AG20443 (cell line): ENCODE measurements around the gene S1PR5.
"Not testable (repeated sequence)": the region's sequence is repeated elsewhere in the genome, so short reads cannot be mapped to it uniquely, and the experiment has no call there.

Experiments
- DNase-seq: peaks from one replicate; pipeline ENCODE4 v3.0.0; 2012; ENCODE audit warnings: low spot score, mixed read lengths

The S1PR5 gene, protein sequence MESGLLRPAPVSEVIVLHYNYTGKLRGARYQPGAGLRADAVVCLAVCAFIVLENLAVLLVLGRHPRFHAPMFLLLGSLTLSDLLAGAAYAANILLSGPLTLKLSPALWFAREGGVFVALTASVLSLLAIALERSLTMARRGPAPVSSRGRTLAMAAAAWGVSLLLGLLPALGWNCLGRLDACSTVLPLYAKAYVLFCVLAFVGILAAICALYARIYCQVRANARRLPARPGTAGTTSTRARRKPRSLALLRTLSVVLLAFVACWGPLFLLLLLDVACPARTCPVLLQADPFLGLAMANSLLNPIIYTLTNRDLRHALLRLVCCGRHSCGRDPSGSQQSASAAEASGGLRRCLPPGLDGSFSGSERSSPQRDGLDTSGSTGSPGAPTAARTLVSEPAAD

DNA sequence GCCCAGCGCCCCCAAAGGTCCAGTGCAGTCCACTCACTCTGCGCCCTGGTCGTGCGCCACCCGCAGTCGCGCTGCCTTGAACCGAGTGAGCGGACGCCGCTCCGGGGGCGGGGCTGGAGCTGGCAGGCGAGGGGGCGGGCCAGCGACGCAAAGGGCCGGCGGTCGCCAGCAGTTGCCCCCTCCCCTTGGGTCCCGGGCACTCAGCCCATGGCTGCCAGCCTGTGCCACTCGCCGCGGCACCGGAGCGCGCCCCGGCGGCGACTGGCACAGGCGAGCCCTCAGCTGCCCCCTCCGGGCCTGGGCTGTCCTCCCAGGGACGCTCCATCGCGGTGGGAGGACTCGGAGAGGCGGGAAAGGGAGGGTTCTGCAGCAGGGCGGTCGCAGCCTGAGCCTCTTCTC, at the start of gene S1PR5:
S1PR5 (minus strand) TSS at position 87 of the 399 bp plus-strand sequence. CDS start 2,436 bp downstream, outside the sequence.
- DNase-seq, result peak; percentile 69

DNA sequence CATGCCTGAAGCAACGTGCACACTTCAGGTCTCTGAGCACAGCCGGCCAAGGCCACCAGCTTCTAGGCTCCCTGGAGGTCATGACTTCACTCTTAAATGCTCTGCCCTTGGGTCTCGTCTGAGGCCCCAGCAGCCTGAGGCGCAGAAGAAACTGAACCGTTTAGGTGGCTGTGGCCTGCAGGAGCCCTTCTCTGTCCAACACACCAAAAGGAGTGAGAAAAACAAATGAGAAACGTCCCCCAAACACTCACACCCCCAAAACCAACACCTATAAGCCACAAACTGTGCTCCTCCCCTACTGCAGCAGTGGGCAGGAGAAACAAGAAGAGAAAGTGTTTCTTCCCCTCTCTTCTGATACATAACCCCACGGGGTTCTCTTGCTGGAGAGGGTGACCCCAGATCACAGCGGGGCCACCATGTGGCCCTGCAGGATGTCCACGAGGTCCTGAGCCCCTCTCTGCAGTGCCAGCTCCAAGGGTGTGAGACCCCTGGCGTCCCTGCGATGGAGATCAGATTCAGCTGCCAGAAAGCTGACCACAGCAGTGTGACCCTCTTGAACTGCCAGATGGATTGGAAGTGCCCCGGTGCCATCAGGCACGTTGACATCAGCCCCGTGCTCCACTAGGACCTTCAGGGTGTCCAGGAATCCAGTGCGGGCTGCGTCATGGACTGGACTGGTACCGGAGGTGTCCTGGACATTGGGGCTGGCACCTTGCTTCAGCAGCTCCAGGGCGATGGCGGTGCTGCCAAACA, 49.6 kb upstream of the S1PR5 start:
- DNase-seq, result no peak

DNA sequence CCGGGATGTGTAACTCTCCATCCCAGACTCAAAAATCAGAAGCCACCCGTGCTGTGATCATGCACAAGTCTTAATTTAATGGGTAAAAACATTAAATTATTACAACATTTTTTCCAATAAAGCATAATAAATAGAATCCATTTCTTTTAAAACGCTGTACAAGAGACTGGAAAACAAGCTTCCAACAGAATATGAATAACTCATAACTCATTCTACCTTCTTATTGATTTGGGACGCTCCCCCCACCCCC, 49.1 kb upstream of the S1PR5 start:
- no peak for DNase-seq

DNA sequence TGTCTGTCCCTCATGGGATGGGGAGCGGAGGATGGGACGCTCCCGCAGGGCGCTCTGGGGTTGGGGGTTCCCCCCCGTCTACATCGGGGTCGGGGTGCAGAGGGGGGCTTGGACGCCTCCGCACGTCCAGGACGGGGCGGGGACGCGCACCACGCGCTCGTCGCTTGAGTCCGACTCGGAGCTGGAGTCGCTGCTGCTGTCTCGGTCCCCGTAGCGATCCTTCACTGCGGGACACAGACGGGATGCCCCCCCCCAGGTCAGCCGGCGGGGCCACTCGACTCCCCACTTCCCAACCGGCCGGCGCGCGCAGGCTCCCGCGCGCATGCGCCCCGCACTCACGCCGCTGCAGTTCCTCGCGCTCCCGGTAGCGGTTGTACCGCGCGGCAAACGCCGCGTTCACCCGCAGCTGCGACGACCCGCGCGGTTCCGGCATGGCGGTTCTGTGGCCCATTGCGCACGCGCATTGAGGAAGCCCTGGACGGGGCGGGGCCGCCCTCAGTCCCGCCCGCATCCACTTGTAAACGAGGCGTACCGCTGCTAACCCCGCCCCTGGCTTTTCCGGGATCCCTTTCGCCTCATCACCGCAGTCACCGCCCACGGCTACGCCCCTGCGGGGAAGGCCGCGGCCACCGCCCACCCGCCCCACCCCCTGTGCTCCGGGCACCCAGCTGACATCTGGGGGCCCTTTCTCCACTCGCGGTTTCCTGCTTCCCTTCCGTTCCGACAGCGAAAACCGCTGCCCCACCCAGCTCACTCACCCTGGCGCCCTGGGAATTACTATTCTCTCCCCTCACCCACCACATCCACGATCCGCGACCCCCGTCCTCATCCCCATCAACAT, 48.5 kb upstream of the S1PR5 start, which contains the start of gene KRI1:
KRI1 (minus strand) TSS at position 444 of the 841 bp plus-strand sequence; CDS start at position 433, 11 bp downstream.
- DNase-seq, result peak; percentile 99

DNA sequence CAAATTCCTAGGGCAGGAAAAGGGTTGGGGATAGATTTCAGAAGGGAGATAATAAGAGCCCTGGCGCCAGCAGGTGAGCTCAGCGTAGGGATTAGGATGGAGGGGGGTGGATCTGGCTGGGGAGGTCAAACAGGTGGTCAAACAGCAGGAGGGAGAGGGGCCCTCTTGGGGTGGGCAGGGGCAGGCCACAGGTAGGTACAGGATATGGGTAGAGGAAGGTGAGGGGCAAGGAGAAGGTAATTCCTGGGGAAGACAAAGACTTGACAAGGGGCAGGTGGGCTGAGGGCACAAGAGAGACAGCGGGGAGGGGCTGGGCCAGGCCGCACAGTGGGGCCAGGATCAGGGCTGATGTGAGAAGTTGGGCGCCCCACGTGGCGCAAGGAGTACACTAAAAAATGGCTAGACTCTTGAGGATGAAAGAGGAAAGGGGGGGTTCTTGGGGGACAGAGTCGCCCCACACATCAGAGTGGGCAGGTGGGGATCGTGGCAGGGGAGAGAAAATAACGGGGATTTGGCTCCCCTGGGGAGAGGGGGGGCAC, 47.9 kb upstream of the S1PR5 start:
- peak; percentile 79 for DNase-seq

DNA sequence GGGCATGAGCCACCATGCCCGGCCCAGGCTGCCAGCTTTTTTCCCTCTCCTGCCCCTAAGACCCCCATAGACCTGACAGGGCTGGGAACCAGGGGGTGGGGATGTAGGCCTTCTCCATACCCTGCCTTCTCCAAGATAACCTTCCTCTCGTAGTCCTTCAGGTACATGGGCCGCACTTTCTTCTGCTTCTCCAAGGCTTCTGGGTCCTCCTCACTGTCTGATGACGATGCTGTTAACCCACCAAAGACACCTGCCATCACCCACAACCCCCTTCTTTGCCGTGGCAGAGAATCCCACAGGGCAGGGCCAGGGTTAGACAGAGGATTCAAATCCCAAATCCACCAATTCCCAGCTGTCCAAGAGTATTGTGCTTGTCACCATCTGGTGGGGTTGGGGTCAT, 45.4 kb upstream of the S1PR5 start:
- no peak for DNase-seq

DNA sequence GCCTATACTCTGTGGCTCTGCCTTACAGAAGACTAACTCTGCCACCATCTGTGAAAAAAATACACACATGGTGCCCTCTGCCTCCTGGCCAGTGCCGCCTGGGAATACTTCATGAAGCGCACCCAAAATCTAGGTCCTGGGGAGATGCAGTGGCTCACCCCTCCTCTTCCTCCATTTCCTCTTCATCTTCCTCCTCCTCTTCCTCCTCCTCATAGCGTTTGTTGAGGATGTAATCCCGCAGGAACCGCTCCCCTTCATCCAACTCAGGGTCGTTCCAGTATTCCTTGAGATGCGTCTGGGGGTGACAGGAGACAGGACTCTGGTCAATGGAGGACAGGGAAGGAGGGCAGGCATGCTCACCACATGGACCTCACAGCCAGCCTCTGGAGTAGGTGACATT, 42.9 kb upstream of the S1PR5 start:
- DNase-seq, result no peak

DNA sequence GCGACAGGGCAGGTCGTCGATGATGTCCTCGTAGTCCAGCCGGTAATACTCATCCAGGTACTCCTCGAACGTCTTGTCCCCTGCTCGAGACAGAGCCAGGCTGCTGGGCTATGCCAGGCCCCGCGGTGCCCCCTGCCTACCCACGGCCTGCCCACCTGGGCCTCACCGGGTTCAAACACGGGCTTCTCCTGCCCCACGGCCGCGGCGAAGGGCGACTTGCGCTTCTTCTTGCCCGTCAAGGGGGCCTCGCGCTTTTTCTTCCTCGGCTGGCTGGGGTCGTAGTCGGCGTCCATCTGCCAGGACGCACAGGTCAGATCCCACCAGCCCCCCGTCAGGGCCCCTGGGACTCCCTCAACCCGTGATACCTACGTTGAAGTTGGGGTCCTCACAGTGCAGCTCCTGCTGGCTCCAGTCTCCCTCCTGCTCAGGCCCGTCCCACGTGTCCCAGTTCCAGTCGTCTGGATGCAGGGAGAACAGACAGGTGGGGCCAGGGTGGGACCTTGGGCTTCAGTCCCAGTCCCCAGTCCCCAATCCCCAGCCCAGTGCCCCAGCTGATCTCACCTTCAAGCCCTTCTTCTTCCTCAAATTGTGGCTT, 40.5 kb upstream of the S1PR5 start:
- no peak for DNase-seq

DNA sequence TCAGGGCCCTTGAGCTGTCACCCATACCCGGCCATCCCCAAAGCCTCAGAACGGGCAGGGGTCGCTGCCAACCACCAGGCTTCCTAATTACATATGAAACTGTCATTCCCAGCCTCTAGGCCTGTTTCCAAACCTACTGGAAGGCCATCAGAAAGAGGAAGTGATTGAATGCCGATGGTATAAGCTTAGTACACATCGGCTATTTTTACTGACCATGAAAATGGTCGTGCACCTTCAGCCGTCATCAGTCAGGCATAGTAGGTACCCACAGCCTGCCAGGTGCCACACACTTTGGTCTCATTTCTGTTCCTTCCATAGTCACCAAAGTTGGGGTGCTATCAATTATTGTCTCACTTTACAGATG, 38.3 kb upstream of the S1PR5 start:
- DNase-seq, result no peak

DNA sequence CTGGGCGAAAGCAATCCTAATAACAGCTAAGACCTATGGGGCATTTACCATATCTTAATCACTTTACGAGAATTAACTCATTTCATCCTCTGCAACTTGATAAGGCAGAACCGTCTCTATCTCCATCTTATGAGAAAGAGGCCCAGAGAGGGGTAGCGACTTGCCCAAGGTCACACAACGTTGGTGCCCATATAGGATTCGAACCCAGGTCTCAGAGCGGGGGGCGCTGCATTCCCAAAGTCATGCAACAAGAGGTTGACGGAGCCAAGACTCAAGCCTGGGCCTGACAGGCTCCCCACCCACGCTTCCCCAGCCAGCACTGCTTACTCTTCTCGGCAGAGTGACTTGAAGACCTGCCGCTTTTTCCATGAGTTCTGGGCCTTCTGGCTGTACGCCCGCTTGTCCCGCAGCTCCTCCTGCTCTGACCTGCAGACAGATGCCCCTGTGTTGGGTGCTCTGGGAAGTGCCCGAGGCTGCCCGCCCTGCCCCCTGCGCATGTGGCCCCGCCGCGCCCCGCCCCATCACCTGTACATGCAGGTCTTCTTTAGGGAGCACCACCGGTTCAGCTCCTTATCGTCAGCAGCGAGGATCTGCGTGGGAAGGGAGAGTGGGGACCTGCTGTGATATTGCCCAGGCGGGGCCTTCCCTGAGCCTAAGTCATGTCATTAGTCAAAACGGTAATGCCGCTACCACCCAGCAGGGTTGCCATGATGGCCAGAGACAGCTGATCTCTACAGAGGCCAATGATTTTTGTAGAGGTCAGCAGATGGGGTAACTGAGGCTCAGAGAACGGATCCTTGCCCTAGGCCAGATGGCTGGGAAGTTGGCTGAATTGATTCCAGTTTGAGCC, 37.7 kb upstream of the S1PR5 start:
- DNase-seq, result no peak

DNA sequence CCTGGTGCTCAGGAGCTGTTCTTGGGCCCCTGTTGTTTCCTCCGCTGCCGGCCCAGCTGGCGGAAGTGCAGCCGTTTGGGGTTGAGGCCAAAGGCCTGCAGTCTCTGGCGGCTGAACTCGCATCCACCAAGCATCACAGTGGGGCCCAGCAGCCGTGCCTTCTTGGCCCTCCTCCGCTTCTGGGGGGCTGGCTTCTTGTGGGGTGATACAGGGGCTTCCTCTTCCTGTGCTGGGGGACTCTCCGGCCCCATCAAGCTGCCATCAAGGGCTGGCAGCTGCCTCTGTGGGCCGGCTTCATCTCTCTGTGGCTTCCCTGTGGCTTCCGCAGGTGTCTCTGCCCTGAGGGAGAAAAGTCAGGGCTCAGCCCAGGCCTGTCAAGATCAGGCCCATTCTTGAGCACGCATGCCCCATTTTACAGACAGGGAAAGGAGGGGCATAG, 36.7 kb upstream of the S1PR5 start:
- no peak for DNase-seq

DNA sequence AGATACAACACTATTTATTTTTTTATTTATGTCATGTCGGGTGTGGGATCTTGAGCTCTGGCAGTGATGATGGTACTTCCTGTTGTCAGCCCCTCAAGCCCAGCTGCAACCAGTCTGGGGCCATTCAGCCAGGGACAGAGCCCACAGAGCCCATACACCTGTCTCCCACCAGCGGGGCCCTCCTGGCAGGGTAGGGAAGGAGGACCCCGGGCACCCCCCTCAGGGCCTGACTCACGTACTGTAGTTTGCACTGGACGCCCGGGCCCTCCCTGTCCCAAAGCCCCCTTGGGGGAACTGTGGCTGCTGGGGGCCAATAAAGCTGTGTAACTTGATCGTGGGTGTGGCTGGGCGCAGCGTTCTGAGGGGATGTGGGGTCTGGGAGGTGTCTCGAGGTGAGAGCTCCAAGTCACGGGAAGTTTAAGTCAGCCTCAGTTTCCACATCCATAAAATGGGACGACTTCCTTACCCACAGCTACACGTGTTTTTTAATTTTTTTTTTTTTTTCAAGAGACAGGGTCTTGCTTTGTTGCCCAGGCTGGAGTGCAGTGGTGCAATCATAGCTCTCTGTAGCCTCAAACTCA, 35.9 kb upstream of the S1PR5 start:
- no peak for DNase-seq

DNA sequence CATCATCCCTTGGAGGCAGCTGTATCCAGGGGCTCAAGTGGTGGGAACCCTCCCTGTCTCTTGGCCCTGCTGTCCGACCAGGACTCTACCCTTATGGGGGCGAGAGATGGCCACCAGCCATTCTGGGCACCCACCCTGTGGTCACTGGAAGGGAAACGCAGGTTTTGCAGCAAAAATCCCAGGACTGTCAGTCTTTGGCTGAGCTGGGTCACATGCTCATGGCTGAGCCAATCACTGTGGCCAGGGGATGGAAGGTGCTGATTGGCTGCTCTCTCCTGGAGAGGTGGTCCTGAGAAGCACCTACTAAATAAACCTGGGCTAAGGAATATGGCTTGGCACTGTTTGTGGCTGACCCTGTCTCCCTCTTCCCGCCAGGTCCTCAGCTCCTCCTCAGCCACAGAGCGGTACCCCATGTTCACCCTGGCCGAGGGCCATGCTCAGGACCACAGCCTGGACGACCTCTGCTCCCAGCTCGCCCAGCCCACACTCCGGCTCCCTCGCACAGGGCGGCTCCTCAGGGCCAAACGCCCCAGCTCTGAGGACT, 35.3 kb upstream of the S1PR5 start:
- DNase-seq, result peak; percentile 39

DNA sequence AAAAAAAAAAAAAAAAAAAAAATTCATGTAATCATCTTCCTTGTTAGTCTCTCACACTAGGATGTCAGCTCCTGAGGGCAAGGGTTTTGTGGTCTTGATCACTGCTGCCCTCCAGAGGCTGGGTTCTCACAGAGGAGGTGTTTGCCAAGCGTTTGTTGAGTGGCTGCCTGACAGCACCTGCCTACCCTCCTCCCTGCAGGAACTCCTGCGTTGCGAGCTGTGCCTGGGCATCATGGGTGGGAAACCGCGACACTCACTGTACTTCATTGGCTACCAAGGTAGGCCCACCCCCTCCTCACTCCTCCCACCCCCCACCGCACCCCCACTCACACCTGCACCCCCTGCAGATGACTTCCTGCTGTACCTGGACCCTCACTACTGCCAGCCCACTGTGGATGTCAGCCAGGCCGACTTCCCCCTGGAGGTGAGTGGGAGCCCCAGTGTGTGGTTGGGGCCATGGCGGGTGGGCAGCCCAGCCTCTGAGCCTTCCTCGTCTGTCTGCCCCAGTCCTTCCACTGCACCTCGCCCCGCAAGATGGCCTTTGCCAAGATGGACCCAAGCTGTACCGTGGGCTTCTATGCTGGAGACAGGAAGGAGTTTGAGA, 34.6 kb upstream of the S1PR5 start:
- DNase-seq, result peak; percentile 50

DNA sequence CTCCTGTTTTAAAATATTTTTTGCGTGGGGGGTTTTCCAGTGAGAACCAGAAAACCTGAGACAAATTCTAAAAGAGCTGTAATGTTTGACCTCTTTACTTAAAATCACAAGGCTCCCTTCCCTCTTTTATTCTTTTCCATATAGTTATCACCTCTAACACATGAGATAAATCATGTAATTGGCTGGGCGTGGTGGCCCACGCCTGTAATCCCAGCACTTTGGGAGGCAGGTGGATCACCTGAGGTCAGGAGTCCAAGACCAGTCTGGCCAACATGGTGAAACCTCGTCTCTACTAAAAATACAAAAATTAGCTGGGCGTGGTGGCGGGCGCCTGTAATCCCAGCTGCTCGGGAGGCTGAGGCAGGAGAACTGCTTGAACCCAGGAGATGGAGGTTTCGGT, 33.8 kb upstream of the S1PR5 start:
- DNase-seq, result not testable (repeated sequence)

DNA sequence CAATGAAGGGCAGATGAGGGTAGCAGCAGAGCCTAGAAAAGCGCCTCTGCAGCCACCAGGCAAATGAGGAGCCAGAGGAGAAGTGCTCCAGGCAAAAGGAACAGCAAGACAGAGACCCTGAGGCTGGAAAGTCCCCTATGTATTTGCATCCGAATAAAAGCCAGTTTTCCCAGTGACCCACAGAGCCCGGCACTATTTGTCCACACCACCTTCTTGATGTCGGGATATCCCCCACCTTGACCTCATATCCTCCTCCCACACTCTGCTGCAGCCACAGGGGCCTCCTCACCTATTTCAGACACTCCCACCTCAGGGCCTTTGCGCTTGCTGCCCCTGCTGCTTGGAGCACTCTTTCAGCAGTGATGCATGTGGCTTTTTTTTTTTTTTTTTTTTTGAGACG, 33.1 kb upstream of the S1PR5 start:
- DNase-seq, result no peak

DNA sequence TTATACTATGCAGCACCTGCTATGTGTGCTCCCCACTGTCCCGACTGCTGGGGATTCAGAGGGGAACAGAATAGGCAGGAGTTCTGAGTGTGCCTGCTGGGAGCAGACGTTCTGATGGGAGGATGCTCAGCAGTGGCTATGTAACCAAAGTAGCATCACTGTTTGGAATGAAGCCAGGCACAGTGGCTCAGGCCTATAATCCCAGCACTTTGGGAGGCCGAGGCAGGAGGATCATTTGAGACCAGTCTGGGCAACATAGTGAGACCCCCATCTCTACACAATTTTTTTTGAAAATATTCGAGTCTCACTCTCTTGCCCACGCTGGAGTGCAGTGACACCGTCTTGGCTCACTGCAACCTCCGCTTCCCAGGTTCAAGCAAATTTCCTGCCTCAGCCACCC, 32.5 kb upstream of the S1PR5 start:
- no peak for DNase-seq

DNA sequence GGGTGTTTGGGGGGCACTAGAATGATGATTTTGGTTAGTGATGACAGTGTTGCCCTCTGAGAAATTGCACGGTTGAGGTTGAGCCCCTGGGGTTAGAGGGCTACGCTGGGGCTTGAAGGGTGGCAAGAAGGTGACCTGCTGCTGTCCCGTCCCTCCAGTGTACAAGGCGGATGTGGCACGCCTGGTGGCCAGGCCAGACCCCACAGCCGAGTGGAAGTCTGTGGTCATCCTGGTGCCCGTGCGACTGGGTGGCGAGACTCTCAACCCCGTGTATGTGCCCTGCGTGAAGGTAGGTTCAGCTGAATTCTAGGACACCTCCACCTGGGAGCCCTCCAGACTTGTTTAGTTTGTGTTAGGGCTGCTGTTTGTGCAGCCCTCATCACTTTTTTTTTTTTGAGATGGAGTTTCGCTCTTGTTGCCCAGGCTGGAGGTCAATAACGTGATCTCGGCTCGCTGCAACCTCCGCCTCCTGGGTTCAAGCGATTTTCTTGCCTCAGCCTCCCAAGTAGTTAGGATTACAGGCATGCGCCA, 31.6 kb upstream of the S1PR5 start:
- DNase-seq, result no peak

DNA sequence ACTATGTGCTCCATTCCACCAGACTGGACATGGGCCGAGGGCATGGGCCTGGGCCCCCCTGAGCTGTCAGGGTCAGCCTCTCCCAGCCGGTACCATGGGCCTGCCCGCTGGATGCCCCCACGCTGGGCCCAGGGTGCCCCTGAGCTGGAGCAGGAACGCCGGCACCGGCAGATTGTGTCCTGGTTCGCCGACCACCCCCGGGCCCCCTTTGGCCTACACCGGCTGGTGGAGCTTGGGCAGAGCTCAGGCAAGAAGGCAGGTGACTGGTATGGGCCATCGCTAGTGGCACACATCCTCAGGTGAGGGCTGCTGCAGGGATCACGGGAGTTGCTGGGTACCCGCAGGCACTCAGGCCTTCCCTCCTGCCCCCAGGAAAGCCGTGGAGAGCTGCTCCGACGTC, 29.6 kb upstream of the S1PR5 start:
- no peak for DNase-seq

DNA sequence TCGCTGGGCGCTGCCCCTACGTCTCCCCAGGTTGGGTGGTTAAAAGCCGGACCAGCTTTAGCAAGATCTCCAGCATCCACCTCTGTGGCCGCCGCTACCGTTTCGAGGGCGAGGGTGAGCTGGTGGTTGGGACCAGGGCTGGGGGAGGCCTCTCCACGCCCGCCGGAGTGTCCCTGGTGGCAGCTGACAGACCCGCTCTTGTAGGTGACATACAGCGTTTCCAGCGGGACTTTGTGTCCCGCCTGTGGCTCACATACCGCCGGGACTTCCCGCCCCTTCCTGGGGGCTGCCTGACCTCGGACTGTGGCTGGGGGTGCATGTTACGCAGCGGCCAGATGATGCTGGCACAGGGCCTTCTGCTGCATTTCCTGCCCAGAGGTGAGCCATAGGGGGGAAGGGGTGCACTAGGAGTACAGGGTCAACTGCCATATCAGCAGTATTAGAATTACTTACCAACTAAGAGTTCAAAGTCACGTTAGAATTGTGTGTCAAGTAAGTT, 27.6 kb upstream of the S1PR5 start:
- DNase-seq, result no peak
